ENCODE data around the gene OR10A4.
"Not testable (repeated sequence)": the region's sequence is repeated elsewhere in the genome, so short reads cannot be mapped to it uniquely, and the experiment has no call there.

Gene OR10A4

DNA sequence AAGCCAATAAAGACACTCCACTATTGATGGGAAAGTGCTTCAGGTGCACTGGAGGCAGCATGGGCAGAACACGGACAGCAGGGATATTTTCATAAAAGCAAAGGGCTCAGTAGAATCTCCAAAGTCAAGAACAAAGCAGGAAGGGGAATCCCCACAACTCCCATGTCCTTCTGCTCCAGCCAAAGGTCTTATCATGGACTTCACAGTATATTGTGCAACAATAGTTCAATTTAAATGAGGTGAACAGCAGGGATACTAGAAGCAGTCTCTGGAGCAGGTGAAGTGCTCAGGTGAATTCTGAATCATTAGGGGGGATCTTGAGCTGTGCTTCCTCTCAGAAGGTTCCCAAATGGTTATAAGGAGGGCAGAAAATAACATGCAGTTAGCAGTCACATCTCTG, 22.5 kb downstream of the OR10A4 start:
- no peak for DNase-seq (ENCODE audit: low read depth)

DNA sequence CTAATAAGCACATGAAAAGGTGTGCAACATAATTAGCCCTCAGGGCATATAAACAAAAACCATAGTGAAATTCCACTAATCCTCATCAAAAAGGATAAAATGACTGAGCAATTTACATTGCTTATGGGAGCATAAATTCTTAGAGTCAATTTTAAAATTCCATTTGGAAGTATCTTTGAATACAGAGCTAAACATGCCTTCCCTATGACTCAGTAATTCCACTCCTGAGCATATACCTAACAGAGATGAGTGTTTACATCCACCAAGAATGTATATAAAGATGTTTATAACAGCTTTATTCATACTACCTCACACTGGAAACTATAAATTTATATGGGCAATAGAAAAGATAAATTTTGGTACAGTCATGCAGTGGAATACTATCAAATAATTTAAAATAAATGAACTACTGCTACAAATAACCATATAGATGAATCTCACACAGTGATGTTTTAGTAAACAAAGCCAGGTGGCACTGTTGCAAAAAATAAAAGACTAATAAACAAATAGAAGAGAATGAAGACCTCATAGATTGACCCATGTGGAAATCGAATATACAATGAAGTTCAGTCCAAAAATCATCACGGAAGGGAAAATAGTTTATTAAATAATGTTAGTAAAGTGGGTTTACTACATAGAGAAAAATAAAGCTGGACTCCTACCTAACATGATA, 24.0 kb downstream of the OR10A4 start:
- no peak for DNase-seq (ENCODE audit: low read depth)

DNA sequence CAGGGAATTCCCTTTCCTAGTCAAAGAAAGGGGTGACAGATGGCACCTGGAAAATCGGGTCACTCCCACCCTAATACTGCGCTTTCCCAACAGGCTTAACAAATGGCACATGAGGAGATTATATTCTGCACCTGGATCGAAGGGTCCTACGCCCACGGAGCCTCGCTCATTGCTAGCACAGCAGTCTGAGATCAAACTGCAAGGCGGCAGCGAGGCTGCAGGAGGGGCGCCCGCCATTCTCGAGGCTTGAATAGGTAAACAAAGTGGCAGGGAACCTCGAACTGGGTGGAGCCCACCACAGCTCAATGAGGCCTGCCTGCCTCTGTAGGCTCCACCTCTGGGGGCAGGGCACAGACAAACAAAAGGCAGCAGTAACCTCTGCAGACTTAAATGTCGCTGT, 28.4 kb downstream of the OR10A4 start:
- DNase-seq (ENCODE audit: low read depth) = not testable (repeated sequence)

DNA sequence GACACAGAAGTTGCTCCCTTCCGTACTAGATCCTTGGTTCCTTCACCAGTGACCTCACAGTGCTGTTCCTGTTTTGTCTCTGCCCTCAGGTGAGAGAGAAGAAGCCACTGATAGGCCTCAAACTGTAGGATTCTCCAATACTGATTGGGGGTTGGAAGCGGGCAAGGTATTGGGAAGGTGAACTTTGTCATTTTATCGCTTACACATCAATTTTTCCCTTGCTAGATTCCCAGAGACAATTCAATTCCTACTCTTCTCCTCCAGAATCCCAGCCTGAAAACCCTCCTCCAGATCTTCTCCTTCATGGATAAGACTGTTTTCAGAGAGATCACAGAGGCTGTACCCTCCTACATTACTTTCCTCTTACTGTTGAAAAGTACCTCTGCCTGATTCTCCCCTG, 35.0 kb downstream of the OR10A4 start:
- no peak for DNase-seq (ENCODE audit: low read depth)

DNA sequence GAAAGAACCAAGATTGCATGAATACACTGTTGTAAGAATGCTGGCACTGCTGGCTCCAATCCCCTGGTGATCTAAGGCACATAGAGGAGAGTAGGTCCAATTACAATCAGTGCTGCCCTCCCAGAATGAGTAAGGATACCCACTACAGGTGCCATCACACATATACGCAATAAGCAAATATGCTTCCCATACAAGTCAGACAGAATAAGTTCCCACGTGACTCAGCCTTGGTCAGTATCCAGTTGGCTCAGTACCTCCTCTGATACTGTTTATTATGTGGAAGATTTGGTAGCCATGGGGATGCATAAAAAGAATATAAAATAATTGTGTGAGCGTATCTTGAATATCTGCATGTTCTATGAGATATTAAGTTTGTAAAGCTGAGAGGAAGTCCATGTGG, 35.5 kb downstream of the OR10A4 start:
- no peak for DNase-seq (ENCODE audit: low read depth)

DNA sequence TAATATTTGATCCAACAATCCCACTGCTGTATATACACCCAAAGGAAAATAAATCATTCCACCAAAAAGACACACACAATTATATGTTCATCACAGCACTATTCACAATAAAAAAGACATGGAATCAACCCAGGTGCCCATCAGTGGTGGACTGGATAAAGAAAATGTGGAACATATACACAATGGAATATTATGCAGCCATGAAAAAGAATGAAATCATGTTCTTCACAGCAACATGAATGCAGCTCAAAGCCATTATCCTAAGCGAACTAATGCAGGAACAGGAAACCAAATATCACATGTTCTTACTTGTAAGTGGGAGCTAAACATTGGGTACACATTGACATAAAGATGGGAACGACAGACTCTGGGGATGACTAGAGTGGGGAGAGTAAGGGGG, 43.3 kb downstream of the OR10A4 start:
- no peak for DNase-seq (ENCODE audit: low read depth)

DNA sequence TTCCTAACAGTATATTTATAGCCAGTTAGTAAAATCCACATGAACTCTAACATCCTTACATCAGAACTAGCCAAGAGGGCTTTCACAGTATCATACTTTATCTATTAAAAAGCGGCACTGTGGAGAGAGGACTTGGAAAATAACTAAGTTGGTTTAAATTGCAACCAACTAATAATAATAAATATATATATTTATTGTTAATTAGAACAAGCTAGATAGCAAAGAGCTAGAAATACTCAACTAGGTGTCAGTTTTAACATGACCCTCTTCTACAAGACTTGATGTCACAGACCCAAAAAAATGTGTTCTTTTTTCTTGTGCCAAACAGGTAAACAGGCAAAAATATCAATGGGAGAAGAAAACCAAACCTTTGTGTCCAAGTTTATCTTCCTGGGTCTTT, 44.3 kb downstream of the OR10A4 start, which contains the start of gene OR2D3:
Gene OR2D3 (plus strand): TSS at position 301 of the 400 bp plus-strand sequence. CDS start 0 bp downstream, at position 301.
- DNase-seq (ENCODE audit: low read depth) = no peak

DNA sequence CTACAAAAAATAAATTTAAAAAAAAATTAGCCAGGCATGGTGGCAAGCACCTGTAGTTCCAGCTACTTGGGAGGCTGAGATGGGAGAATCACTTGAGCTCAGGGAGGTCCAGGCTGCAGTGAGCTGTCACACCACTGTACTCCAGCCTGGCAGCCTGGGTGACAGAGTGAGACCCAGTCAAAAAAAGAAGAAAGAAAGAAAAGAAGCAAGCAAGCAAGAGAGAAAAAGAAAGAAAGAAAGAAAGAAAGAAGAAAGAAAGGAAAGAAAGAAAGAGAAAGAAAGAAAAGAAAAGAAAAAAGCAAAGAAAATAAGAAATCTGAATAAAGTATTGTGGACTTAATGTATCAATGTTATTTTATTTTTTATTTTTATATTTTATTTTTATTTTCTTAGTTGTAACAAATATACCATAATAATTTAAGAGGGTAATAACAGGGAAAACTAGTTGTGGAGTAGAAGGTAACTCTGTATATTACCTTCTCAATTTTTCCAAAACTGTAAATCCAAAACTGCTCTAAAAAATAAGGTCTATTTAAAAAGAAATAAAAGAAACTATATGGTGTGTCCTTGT, 48.7 kb downstream of the OR10A4 start:
- DNase-seq (ENCODE audit: low read depth) = no peak

DNA sequence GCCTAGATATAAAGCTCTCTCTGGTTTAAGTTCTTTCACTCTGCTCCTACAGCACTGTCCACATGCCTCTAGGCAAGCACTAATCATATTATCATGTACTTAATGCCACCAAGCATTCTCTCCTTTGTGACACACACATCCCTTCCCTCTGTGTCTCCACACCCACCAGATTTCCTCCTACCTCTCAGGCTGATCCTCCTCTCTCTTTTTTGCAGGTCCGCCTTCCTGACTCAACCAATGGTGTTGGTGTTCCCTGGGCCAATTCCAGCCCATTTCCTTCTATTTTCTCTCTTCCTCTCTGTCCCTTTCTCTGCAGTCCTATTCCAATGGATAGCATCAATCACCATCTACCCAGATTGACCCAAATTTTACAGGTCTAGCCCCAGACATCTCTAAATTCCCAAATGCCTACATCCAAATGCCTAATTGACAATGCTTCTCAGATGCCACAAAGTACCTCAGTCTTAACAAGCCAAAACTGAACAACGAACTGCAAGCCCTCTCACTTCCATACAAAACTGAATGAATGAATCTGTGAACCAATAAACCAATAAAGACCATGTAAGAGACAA, 49.3 kb downstream of the OR10A4 start:
- DNase-seq (ENCODE audit: low read depth) = no peak

DNA sequence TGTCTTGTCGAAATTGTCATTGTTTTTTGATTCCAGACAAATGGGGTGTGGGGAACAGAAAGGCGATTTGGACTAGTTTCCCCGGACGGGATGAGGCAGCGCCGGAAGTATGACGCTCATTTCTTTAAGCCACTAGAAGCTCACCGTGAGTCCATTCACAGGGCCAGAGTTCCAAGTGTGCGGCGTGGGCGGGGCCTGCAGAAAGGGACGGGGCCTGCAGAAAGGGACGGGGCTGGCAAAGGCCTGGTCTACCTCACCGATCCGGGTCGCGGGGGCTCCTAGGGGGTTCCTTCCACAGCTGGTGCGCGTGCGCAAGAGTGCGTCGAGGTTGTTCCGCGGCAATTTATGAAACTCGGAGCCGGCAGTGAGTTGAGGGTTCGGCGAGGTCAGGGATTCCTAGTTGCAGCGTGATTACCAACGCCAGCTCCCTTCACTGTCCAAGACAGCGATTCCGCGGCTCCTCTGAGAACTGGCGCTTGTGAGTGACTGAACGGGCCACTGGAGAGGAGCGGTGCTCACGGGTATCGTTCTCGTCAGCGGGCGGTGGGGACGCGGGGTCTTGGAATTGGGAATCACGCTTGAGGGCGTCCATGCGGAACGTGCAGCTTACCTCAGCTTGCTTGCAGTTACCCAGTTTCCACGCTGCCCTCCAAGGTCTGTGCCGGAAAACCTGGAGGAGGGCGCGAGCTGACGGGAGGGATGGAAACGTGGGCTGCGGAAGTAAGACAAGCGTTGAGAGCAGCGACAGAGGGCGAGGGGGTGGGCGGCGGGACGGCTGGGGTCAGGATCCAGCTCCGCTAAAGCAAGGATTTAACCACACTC, 50.0 kb downstream of the OR10A4 start, which contains the start of gene ZNF215:
Gene ZNF215 (plus strand): TSS at position 219 of the 822 bp plus-strand sequence. CDS start 5,847 bp downstream, outside the sequence.
- peak; percentile 2 for DNase-seq (ENCODE audit: low read depth)

DNA sequence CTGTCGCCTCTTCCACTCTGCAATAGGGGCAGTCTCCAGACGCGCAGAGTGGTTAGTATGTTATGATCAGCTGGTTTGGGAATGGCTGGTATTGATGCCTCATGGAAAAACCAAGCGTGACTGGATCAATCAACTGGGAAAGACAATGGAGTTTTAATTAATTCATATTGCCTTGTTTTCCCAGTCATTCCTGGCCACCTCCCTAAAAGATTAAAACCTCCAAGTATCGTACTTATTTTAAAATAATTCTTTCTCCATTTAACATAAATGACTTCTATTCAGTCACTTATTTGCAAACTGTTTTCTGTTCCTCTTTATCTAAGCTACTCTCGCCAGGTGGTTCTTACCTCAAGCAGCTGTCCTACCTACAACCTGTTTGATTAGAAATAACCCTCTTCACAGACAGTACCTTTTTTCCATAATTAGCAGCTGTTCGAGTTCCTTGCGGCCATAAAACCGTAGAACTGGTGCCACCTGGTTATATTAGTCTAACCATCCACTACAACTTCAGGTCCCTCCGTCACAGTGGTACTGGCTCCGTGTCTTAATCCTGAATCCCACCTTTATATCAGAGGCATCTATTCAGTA, 50.7 kb downstream of the OR10A4 start:
- no peak for DNase-seq (ENCODE audit: low read depth)

All from activated T-helper 9 cell treated with anti-CD3 and anti-CD28 coated beads, Interleukin-2, amount 50 U/mL, for 16 hours (primary cell).